GM18499 (cell line): ENCODE measurements around the gene AUTS2.

ENCODE experiments used
- ATAC-seq: cut with Tn5 transposase; IDR thresholded peaks from one replicate; pipeline ENCODE4 v1.9.1; 2021; ENCODE audit warnings: moderate number of reproducible peaks; ENCODE audit not compliant: insufficient read depth, unreplicated experiment

The AUTS2 gene

DNA sequence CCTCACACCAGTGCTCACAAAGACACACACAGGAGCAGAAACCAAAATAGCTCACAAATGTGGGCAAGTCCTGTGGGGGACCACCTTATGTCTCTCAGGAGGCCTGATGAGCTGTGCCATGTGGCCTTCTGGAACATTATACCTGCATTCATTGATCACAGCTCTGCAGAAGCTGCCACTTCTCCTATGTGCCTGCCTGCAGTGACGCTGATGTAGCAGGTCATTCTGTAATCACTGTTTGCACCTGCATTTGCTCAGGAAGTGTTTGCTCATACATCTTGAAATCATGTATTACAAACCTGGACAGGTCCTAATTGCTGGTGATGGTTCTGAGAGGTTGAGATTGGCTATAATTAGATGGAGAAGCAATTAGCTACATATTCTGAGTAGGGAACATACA, 310.2 kb downstream of the AUTS2 start:
- no peak for ATAC-seq

DNA sequence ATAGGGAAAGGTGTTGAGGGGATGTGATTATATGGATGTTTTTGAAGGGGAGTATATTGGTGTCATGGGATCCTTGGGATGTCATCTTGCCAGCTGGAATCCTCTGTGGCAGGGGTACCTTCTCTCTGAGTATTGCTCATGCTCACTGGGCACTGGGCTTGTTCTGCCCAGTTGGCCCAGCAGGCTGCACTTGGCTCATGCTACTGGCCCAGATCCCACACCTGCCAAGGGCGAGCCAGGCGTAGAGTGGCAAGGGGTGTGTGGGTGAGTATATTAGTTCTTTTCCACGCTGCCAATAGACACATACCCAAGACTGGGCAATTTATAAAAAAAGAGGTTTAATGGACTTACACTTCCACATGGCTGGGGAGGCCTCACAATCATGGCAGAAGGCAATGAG, 311.9 kb downstream of the AUTS2 start:
- ATAC-seq: no peak

DNA sequence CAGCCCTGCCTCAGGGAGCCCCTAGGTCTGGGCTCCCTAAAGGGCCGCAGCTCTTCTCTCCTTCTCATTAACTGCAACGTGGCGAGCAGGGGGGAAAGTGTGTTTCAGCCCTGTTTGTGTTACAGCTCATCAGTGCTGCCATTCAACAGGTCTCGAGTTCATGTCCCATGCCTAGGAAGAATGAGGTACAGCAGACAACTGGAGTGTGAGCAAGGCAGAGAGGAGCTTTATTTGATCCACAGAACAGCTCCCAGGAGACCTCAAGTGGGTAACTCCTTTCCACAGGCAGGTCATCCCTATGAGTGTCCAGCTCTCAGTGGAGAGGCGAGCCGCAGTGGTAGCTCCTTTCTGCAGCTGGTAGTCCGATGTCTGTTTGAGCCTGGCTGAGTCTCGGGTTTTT, 313.1 kb downstream of the AUTS2 start:
- ATAC-seq: no peak

DNA sequence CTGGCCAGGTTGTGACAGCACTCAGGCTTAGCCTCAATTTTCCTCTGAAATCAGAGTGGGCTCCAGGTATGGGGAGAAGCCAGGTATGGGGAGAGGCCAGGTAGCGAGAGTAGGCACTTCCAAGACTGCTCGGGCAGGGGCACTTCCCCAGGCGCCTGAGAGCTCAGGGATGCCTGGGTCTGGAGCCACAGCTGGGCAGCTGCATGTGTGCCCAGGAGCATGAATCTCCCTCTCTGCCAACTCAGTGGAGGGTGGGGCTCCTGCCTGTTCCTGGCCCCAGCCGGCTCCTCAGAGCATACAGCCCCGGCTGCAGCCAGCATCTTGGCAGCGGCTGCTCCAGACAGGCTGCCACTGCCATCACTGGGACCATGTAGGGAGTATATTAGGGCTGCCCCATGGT, 313.9 kb downstream of the AUTS2 start:
- no peak for ATAC-seq

DNA sequence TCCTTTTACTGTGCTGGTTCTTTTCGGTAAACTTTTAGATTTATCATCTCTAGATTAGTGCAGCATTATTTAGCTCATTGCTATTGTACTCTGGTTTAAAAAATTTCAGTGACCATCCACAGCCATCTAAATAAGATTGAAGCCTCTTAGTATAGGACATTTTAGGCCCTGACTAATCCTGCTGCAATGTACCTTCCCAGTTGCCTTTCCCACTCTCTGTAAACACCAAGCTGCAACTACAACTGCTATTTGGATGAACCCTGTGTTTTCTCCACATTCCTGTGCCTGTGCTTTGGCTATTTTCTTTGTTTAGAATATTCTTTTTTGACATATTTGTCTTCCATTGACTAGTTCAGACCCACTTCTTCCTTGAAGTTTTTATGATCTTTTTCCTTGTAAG, 314.6 kb downstream of the AUTS2 start:
- ATAC-seq: no peak

DNA sequence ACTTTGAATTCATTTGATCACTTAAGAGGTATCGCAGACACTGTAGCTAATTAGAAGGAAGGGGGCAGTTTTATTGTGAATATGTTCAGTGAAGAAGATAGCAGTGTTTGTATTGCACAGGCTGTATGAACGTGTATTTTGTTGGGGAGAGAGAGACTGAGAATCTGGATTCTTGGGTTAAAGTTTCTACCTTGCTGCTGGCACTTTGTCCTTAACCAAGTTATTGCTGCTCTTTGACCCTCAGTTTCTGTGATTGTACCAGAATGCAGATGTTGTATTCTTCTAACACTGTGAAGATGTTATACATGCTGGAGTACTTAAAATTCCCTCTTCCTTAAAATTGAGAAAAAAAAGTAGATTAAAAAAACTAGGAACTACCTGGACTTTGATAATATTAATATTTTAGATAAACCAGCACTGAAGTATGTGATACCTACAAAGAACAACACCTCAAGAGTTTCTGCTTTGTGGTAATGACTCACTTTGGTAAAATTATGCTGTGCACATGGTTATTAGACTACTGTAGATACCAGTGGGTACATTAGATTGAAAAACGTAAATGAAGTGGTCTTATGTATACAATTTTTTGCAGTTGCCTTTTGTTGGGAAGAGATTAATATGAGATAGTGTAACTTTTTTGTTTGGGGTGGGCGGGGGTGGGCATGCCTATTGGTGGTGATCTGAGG, 321.3 kb downstream of the AUTS2 start:
- no peak for ATAC-seq

DNA sequence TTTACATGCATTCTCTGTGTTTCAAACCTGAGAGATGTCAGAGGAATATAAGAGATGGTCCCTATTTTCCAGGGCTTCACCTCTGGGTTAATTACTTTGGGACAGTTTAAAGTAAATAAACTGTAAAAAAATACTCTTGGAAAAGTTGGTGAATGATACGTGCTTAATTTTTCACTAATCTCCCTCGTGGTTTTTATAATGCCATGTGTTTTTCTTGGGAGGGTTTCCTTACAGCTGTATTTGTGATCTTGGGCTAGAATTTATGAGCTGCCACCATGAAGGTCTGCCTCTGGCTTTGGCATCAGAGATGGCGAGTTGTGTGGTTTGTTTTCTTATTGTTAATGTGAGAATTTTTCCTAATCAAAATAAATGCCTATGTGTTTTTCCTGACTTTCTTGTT, 322.5 kb downstream of the AUTS2 start:
- ATAC-seq: no peak

DNA sequence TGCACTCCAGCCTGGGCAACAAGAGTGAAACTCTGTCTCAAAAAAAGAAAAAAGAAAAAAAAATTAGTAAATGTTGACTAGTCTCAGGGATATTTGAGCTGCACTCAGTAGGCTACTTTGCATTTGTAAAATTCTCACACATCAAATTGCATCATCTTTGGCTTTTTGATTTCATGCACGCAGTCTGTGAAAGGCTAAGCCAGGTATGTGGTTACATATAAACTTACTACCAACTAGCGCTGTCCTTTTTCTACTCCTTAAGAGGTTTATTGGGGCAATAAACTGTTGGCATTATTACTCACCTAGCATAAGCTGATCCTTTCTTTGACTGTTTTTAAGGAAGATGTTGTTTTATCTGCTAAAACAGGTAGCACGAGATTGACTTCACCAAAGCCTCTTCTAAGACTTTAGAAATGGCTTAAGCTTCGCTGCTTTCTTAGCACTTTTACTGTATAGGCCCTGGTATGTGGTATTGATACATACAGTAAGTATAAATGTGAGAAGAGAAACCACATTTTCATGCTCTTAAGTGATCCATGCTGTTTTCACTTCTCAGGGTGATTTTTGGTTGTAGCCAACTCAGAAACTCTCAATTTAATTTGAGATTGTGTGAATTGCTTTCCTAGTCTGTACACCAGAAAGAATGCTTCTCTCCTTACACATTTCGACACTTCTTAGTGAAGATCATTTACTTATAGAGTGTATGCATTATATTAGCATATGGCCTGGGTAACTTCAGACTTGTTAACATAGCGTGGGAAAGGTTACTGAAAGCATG, 323.9 kb downstream of the AUTS2 start:
- peak; percentile 52 for ATAC-seq

DNA sequence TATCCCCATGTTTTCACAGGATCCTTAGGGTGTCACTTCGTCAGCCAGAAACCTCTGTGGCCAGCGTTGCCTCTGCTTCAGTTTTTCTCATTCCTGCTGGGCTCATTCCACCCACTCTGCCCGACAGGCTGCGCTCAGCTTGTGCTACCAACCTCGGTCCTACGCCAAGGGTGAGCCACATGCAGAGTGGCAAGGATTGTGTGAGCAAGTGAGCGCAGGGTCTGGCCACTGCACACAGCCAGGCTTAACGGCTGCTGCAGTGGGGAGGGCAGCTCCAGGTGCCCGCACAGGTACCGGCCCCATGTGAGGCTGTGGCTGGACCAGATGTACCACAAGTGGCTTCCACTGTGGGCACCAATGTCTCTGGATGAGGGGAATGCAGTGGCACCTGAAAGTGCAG, 329.2 kb downstream of the AUTS2 start:
- no peak for ATAC-seq

DNA sequence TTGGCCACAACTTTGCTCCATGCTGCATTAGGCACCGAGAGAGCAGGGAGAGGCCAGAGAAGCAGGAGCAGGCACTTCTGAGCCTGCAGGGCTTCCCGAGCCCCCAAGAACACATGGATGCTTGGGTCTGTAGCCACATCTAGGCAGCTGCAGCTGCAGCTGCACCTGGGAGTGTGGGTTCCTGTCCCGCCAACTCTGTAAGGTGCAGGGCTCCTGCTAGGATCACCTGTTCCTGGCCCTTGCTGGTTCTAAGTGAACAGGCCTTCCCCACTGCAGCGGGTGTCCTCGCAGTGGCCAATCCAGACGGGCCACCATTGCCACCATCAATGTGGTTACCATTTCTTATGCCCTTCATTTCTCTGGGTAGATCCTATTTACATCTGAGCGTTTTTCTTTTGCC, 330.3 kb downstream of the AUTS2 start:
- ATAC-seq: no peak

DNA sequence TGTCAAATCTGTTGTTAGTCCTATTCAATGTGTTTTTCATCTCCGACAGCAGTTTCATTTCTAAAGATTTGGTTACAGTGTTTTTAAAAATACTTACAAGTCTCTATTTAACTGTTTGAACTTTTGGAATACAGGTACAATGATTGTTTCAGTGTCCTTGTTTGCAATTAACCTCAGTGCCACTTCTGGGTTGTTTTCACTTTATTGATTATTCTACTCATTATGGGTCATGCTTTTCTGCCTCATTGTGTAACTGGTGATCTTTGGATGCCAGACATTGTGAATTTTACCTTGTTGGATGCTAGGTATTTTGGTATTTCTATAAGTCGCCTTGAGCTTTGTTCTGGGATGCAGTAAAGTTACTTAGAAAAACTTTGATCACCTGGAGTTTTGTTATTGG, 331.3 kb downstream of the AUTS2 start:
- ATAC-seq: no peak

DNA sequence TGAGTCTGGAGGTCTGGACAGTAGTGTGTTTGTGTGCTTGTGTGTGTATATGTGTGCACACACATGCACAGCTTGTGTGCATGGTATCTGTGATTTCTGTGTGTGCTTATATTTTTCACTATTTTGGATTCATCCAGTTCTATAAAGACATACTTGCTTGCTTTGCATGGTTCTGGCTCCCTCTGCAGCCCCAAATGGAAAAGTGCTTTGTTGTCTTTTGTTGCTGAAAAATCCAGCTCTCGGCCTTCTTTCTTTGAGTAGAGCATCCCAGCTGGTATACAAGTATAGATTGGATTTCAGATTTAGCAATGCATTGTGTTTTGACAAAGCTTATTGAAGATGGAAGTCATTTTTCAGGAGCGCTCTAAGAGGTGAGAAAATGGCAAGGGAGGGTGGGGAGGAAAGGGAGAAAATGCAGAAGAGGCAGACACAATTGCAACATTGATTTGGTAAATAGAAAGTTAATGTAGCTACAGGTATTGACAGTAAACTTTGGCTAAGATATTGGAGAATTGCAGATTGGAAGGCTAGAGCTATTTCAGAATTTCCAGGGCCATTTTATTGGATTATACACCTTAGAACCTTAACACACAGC, 333.9 kb downstream of the AUTS2 start:
- ATAC-seq: no peak

DNA sequence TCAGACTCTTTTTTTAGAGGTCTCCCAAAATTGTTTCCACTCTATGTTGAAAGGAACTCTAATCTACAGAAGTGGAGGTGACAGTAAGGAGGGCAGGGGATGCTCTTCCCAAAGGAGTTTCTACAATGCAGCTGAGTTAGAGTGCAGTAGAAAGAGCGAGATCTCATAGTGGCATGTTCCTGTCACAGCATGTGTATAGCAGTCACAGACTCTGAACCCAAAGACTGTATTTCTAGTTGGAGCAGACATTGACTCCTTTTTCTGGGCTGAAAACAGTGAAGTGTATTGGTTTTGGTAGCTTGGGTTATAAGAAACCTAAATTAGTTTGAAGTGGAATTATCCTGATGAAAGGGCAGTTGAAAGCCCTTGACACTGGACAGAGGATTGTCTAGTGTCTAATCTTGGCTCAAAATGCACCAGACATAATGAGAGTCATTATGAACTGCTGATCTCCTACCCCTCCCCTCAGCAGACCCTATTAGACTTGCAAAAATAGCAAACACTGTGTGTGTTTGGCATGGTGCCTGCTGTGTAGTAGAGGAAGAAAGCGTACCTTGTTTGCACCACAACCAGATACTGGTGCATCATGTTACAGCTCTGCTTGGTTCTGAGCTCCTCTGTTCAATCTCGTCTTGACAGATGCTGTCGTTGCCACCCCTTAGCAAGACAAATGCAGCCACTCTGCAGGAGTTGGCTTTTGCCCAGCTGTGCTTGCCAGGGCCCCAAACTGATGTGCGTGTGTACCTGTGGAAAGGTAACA, 336.0 kb downstream of the AUTS2 start:
- ATAC-seq: no peak

DNA sequence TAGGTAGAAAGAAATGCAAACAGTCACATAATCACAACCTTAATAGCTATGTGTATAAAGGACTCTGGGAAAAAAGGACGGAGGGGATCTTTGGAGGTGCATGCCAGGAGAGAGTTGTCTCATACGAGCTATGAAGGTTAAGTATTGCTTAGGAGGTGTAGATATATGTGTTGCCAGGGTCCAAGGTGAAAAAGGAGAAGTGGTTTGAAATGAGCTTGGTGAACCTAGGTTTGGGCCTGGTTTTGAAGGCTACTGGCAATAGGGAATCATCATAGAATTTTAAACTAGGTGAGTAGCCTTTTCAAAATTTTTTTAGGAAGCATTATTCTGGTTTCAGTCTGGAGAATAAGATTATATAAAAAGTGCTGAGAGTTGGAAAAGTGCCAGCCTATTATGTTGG, 336.8 kb downstream of the AUTS2 start:
- ATAC-seq: no peak

DNA sequence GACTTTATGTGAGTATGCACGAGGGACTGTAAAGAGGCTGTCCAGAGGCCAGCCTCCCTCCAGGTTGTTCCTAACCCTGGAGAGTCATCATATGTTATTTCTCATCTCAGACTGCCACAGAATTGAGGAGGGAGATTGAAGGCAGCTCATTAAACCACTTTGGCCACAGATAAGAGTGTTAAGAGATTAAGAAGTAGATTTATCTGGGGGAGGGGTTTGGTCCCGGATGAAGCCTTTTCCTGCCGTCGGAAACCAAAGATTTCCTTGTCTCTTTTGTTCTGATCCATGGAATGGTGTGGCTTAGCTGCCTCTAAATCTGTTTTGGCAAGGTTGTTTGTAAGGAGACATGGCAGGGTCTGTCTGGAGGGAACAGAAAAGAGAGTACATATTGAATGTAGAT, 338.8 kb downstream of the AUTS2 start:
- ATAC-seq: no peak

DNA sequence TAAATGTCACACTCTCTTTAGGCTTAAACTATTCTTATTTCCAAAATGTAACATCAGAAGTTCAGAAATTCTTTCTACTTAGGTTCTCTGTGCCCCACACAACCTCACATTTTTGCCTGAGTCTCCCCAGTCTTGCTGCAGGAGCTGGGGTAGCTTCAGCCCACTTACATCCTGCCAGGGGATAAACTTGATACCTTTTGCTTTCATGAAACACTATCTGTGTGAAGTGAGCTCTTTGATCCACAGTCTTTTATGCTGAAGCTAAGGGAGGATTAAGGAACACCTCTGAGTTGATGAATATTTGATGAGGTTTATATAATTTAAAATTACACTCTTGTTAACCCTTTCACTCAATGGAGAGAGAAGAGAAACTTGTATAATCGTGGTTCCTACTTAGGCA, 341.0 kb downstream of the AUTS2 start:
- ATAC-seq: no peak

DNA sequence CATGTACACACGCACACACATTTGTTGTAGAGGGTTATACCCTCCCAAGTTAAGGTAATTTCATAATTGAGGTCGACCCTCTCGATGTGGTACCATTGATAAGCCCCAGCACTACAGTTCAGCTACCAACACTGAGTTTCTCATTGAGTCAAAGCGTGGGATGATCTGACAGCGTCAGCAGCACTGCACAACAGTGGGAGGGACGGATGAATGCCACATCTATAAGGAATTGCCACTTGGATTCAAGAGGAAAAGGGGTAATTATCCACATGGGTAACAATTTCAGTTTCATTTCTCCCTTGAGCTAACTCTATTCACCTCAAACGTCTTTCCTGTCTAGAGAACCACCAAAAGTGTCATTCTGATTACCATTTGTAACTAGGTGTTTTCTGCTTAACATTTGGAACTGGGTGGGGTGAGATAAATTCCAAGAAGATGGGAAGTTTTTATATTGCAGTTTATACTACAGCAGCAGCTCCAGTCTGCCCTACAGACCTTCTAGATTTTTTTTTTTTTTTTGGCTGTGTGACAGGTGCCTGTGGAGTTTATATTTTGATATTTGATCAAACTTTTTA, 342.9 kb downstream of the AUTS2 start:
- no peak for ATAC-seq

DNA sequence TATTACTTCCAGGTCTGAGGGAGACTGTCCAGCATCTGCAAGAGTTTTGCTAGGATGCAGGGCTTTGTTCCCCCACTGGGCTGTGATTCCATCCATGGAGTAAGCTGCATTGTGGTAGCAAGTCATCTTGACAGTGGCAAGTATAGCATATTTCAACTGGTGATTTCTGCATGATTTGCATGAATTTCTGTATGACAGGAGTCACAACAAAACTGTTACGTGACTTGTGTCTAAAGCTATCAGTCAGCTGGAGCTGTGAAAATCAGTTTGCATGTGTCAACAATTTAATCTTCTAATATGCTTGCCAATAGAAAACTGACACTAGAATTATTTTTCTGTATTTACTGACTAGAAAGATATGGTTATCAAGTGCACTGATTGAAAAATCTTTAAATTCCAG, 344.3 kb downstream of the AUTS2 start:
- ATAC-seq: no peak

DNA sequence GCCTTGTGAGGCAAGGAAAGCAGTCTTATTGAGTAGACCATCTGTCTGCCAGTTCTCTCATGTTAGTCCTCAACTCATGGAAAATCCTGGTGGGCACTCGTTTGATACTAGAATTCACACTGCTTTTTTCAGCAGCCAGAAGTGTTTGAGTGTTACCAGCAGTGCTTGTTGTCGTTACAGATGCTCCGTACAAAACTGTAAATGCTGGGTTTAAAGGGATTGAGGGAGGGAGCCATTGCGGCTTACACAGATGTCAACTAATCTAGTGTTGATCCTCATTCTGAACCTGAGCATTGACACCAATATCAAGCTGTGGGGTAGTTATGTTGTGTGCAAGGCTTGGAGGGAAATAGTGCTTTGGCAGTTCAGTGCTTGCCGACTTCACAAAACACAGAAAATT, 348.6 kb downstream of the AUTS2 start:
- ATAC-seq: no peak

DNA sequence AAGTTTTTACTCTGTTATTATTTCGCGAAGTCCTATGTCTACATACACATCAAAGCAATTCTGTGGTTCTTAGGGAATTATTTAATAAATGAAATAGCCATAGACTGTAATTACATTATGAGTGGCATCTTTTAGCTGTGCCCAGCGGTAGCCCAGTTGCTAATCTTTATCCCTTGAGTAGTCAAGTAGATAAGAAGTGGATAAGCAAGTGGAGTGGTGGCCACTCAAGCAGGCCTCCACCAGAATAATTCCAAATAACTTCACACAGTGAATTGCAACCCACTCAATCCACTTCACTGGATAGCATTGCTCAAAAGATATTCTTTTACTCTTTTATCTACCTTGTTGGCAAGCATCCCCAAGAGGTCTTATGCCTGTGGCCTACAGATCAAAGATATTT, 349.7 kb downstream of the AUTS2 start:
- ATAC-seq: no peak

DNA sequence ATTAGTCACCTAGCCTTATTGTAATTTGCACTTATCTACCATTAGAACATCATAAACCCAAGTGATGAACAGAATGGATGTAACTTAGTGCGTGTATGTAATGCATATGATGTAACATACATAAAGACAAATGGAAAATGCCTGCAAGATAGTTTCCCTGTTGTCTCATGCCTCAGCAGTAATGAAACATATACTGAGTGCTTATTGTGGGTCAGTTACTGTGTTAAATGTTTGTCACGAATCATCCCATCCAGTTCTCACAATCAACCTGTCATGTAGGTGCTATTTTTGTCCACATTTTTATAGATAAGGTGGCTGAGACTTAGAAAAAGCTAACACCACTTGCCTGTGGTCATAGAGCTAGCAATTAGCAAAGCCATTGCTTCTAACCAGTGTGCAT, 350.8 kb downstream of the AUTS2 start:
- no peak for ATAC-seq
